Measurements from ENCODE around the gene FAR2. TPM values are rescaled to one million over a fixed set of nuclear protein-coding genes. Genes with fewer than 3 reads are reported as not detected.
"Not testable (repeated sequence)": the region's sequence is repeated elsewhere in the genome, so short reads cannot be mapped to it uniquely, and the experiment has no call there.

Gene FAR2
- total RNA-seq = 10 to 100 TPM in 1 of 2 donors, 1 to 10 TPM in 1; 9.6 to 10.3 TPM
- long read RNA-seq, donor 1, partial matches to known transcripts = 0 of 11 reads
- long read RNA-seq, donor 1, other reads (novel, unspliced or antisense) = 9 of 11 reads
- long read RNA-seq, donor 2, transcript FAR2-202 (12 exons, 3,616 nt) = major isoform, 5 of 10 reads
- long read RNA-seq, donor 2, partial matches to known transcripts = 0 of 10 reads
- long read RNA-seq, donor 2, other reads (novel, unspliced or antisense) = 5 of 10 reads

GRCh38 chr12:29148911-29149690, at the start of gene FAR2:
TSS of gene FAR2 (plus strand) at chr12:29149278. CDS start at chr12:29270450, 121,172 bp downstream.
- intact Hi-C loops (cut with DNase I) = no loop called here
- peak; percentile 86 for DNase-seq (ENCODE audit: low spot score)

GRCh38 chr12:29102741-29103140, 46.3 kb upstream of the FAR2 start:
- intact Hi-C loops (cut with DNase I) = no loop called here
- no peak for DNase-seq (ENCODE audit: low spot score)

GRCh38 chr12:29103539-29103974, 45.5 kb upstream of the FAR2 start:
- intact Hi-C loops (cut with DNase I) = no loop called here

GRCh38 chr12:29104516-29104915, 44.6 kb upstream of the FAR2 start:
- no peak for DNase-seq (ENCODE audit: low spot score)
- intact Hi-C loops (cut with DNase I) = no loop called here

More at GRCh38 chr12:29103539-29103974, 45.5 kb upstream of the FAR2 start:
- no peak for DNase-seq (ENCODE audit: low spot score)

- intact Hi-C loops (cut with DNase I) = no loop called here
- no peak for DNase-seq (ENCODE audit: low spot score)
Measured at GRCh38 chr12:29110506-29111442, 38.3 kb upstream of the FAR2 start.

- intact Hi-C loops (cut with DNase I) = no loop called here
- DNase-seq (ENCODE audit: low spot score) = no peak
Measured at GRCh38 chr12:29113101-29113500, 36.0 kb upstream of the FAR2 start.

GRCh38 chr12:29116414-29116813, 32.7 kb upstream of the FAR2 start:
- intact Hi-C loops (cut with DNase I) = no loop called here
- DNase-seq (ENCODE audit: low spot score) = no peak

GRCh38 chr12:29131539-29131938, 17.5 kb upstream of the FAR2 start:
- no peak for DNase-seq (ENCODE audit: low spot score)

GRCh38 chr12:29132316-29132715, 16.8 kb upstream of the FAR2 start:
- intact Hi-C loops (cut with DNase I) = no loop called here

More at GRCh38 chr12:29131539-29131938, 17.5 kb upstream of the FAR2 start:
- intact Hi-C loops (cut with DNase I) = no loop called here

GRCh38 chr12:29133181-29133580, 15.9 kb upstream of the FAR2 start:
- intact Hi-C loops (cut with DNase I) = no loop called here
- no peak for DNase-seq (ENCODE audit: low spot score)

More at GRCh38 chr12:29132316-29132715, 16.8 kb upstream of the FAR2 start:
- no peak for DNase-seq (ENCODE audit: low spot score)

GRCh38 chr12:29133680-29134079, 15.4 kb upstream of the FAR2 start:
- no peak for DNase-seq (ENCODE audit: low spot score)
- intact Hi-C loops (cut with DNase I) = no loop called here

GRCh38 chr12:29138256-29138655, 10.8 kb upstream of the FAR2 start:
- intact Hi-C loops (cut with DNase I); DNase-seq (ENCODE audit: low spot score): not testable (repeated sequence)

GRCh38 chr12:29138855-29139254, 10.2 kb upstream of the FAR2 start:
- DNase-seq (ENCODE audit: low spot score); intact Hi-C loops (cut with DNase I): not testable (repeated sequence)

- intact Hi-C loops (cut with DNase I) = no loop called here
- no peak for DNase-seq (ENCODE audit: low spot score)
Measured at GRCh38 chr12:29145372-29146170, 3.5 kb upstream of the FAR2 start.

- intact Hi-C loops (cut with DNase I) = no loop called here
- DNase-seq (ENCODE audit: low spot score) = no peak
Measured at GRCh38 chr12:29146196-29146595, 2.9 kb upstream of the FAR2 start.

- intact Hi-C loops (cut with DNase I) = no loop called here
- no peak for DNase-seq (ENCODE audit: low spot score)
Measured at GRCh38 chr12:29147731-29148595, 1.1 kb upstream of the FAR2 start.

GRCh38 chr12:29148596-29148910, 525 bp upstream of the FAR2 start:
- intact Hi-C loops (cut with DNase I) = no loop called here
- DNase-seq (ENCODE audit: low spot score) = no peak

GRCh38 chr12:29149691-29150281, 708 bp downstream of the FAR2 start:
- intact Hi-C loops (cut with DNase I) = no loop called here
- DNase-seq (ENCODE audit: low spot score) = peak; percentile 81
